ENCODE data around the gene MLEC. TPM values are rescaled to one million over a fixed set of nuclear protein-coding genes. Genes with fewer than 3 reads are reported as not detected.

The MLEC gene
- total RNA-seq = 27.4 and 32.0 TPM in 2 replicates

- DNase-seq (ENCODE audit: low read depth in 2 of 2) = peak; percentile 97 to 98
Observed at GRCh38 chr12:120686690-120687577, at the start of gene MLEC. MLEC (plus strand) TSS chr12:120687149; CDS start chr12:120687297, 148 bp downstream.

GRCh38 chr12:120639771-120640721 lies 46.9 kb upstream of the MLEC start, which contains the start of gene CABP1:
CABP1 (plus strand) TSS chr12:120640626; CDS start chr12:120640686, 60 bp downstream.
- no peak for DNase-seq (ENCODE audit: low read depth in 2 of 2)

GRCh38 chr12:120640861-120641833 lies 45.8 kb upstream of the MLEC start:
- peak; percentile 62 to 76 for DNase-seq (ENCODE audit: low read depth in 2 of 2)

GRCh38 chr12:120642121-120642520 lies 44.8 kb upstream of the MLEC start:
- DNase-seq (ENCODE audit: low read depth in 2 of 2) = no peak

- no peak for DNase-seq (ENCODE audit: low read depth in 2 of 2)
Observed at GRCh38 chr12:120642826-120643225, 44.1 kb upstream of the MLEC start.

- no peak for DNase-seq (ENCODE audit: low read depth in 2 of 2)
Observed at GRCh38 chr12:120643574-120643973, 43.4 kb upstream of the MLEC start.

GRCh38 chr12:120646044-120646443 lies 40.9 kb upstream of the MLEC start:
- DNase-seq (ENCODE audit: low read depth in 2 of 2) = no peak

GRCh38 chr12:120647375-120647755 lies 39.6 kb upstream of the MLEC start:
- DNase-seq (ENCODE audit: low read depth in 2 of 2) = no peak

GRCh38 chr12:120649442-120650232 lies 37.3 kb upstream of the MLEC start:
- DNase-seq (ENCODE audit: low read depth in 2 of 2) = no peak

- no peak for DNase-seq (ENCODE audit: low read depth in 2 of 2)
Observed at GRCh38 chr12:120650233-120650690, 36.7 kb upstream of the MLEC start.

GRCh38 chr12:120651821-120652220 lies 35.1 kb upstream of the MLEC start:
- no peak for DNase-seq (ENCODE audit: low read depth in 2 of 2)

GRCh38 chr12:120652656-120653435 lies 34.1 kb upstream of the MLEC start:
- no peak for DNase-seq (ENCODE audit: low read depth in 2 of 2)

- no peak for DNase-seq (ENCODE audit: low read depth in 2 of 2)
Observed at GRCh38 chr12:120653611-120654010, 33.3 kb upstream of the MLEC start.

- DNase-seq (ENCODE audit: low read depth in 2 of 2) = no peak
Observed at GRCh38 chr12:120654656-120655055, 32.3 kb upstream of the MLEC start.

GRCh38 chr12:120656008-120656407 lies 30.9 kb upstream of the MLEC start:
- DNase-seq (ENCODE audit: low read depth in 2 of 2) = no peak

- no peak for DNase-seq (ENCODE audit: low read depth in 2 of 2)
Observed at GRCh38 chr12:120658286-120659150, 28.4 kb upstream of the MLEC start.

GRCh38 chr12:120659151-120659525 lies 27.8 kb upstream of the MLEC start:
- no peak for DNase-seq (ENCODE audit: low read depth in 2 of 2)

- no peak for DNase-seq (ENCODE audit: low read depth in 2 of 2)
Observed at GRCh38 chr12:120661432-120661831, 25.5 kb upstream of the MLEC start.

Data from lung microvascular endothelial cell (primary cell).